Neuronal stem cell (in vitro differentiated cells): ENCODE measurements around the gene CD247.

Source experiments
- DNase-seq: peaks from one replicate; pipeline ENCODE4 v3.0.0-alpha.2; 2013; ENCODE audit warnings: low spot score
- H2AFZ ChIP-seq: one replicate; pipeline ENCODE4 v1.6.1; 2013; ENCODE audit warnings: mild to moderate bottlenecking, low read length, inconsistent platforms
- H2AK5ac ChIP-seq: 2 replicates; pipeline ENCODE4 v1.6.1; 2013; ENCODE audit warnings: low read depth, mild to moderate bottlenecking, inconsistent platforms, low read length, moderate library complexity, mixed read lengths
- H2BK120ac ChIP-seq: 2 replicates; pipeline ENCODE4 v1.6.1; 2013; ENCODE audit warnings: low read depth, mild to moderate bottlenecking, inconsistent platforms, low read length, moderate library complexity, mixed read lengths
- H2BK12ac ChIP-seq: one replicate; pipeline ENCODE4 v1.6.1; 2013; ENCODE audit warnings: low read length, inconsistent platforms
- H2BK15ac ChIP-seq: 2 replicates; pipeline ENCODE4 v1.6.1; 2013; ENCODE audit warnings: mild to moderate bottlenecking, low read length, inconsistent platforms, mixed read lengths
- H2BK5ac ChIP-seq: one replicate; pipeline ENCODE4 v1.6.1; 2013; ENCODE audit warnings: inconsistent platforms, mild to moderate bottlenecking, low read length, moderate library complexity
- H3K14ac ChIP-seq: one replicate; pipeline ENCODE4 v1.6.1; 2013; ENCODE audit warnings: low read length, inconsistent platforms
- H3K18ac ChIP-seq: 2 replicates; pipeline ENCODE4 v1.6.1; 2013; ENCODE audit warnings: low read length, inconsistent platforms
- H3K23ac ChIP-seq: 2 replicates; pipeline ENCODE4 v1.6.1; 2013; ENCODE audit warnings: low read depth, mild to moderate bottlenecking, mixed read lengths, low read length, inconsistent platforms; ENCODE audit not compliant: poor library complexity
- H3K27ac ChIP-seq: replicated peaks from 3 replicates; pipeline ENCODE4 v1.5.1; 2013; ENCODE audit warnings: low read length, inconsistent platforms
- H3K27me3 ChIP-seq, 3 experiments: 2 replicates each; pipeline ENCODE4 v1.6.1; 2013; ENCODE audit warnings: low read length in 3 of 3, mild to moderate bottlenecking in 2 of 3, inconsistent platforms in 1 of 3, low read depth in 1 of 3, mixed read lengths in 1 of 3, moderate library complexity in 1 of 3; ENCODE audit not compliant: control insufficient read depth in 3 of 3, insufficient read depth in 3 of 3
- H3K36me3 ChIP-seq, 2 donors: replicated peaks in 1 of 2; 2 replicates each; pipeline ENCODE4 v1.6.1; 2013; ENCODE audit warnings: low read length in 2 of 2; ENCODE audit not compliant: control insufficient read depth in 2 of 2, insufficient read depth in 2 of 2
- H3K4ac ChIP-seq: 2 replicates; pipeline ENCODE4 v1.6.1; 2013; ENCODE audit warnings: inconsistent platforms, mild to moderate bottlenecking, low read length, moderate library complexity
- H3K4me1 ChIP-seq, 2 donors: 1 replicate in 1 of 2; 2 replicates in 1 of 2; pipeline ENCODE4 v1.6.1; 2013; ENCODE audit warnings: low read length in 2 of 2, low read depth in 1 of 2; ENCODE audit not compliant: control insufficient read depth in 2 of 2, insufficient read depth in 1 of 2
- H3K4me2 ChIP-seq: one replicate; pipeline ENCODE4 v1.6.1; 2013; ENCODE audit warnings: mild to moderate bottlenecking, low read length, inconsistent platforms; ENCODE audit not compliant: insufficient read depth, poor library complexity, severe bottlenecking
- H3K4me3 ChIP-seq, 2 donors: 2 replicates each; pipeline ENCODE4 v1.5.1; 2013; ENCODE audit warnings: low read length in 2 of 2, mild to moderate bottlenecking in 2 of 2, inconsistent platforms in 1 of 2, moderate library complexity in 1 of 2
- H3K79me1 ChIP-seq: one replicate; pipeline ENCODE4 v1.6.1; 2013; ENCODE audit warnings: low read depth, mild to moderate bottlenecking, inconsistent platforms, low read length, moderate library complexity
- H3K9ac ChIP-seq: one replicate; pipeline ENCODE4 v1.6.1; 2013; ENCODE audit warnings: mild to moderate bottlenecking, low read depth, low read length, inconsistent platforms; ENCODE audit not compliant: poor library complexity
- H3K9me3 ChIP-seq, 2 donors: replicated peaks in 1 of 2; 2 replicates each; pipeline versions ENCODE3 to v1.6.1; 2013; ENCODE audit warnings: low read length in 2 of 2, mild to moderate bottlenecking in 2 of 2, inconsistent platforms in 1 of 2, low read depth in 1 of 2, mixed read lengths in 1 of 2, moderate library complexity in 1 of 2; ENCODE audit not compliant: control insufficient read depth in 2 of 2, insufficient read depth in 1 of 2
- H4K8ac ChIP-seq: one replicate; pipeline ENCODE4 v1.6.1; 2013; ENCODE audit warnings: low read depth, mild to moderate bottlenecking, inconsistent platforms, low read length, moderate library complexity
- H4K91ac ChIP-seq: one replicate; pipeline ENCODE4 v1.6.1; 2013; ENCODE audit warnings: low read length, low read depth, mild to moderate bottlenecking, inconsistent platforms; ENCODE audit not compliant: poor library complexity
- WGBS, 2 donors: extraction: QIAGEN DNeasy Blood & Tissue Kit; methylation state at CpG; one replicate each; pipeline ENCODE4 v1.1.7; 2013; ENCODE audit warnings: missing lambda C conversion rate in 2 of 2, mixed read lengths in 1 of 2; ENCODE audit not compliant: insufficient read length in 2 of 2, insufficient replicate concordance in 1 of 2; ENCODE audit errors: extremely low coverage in 2 of 2; 5-methylcytosine and 5-hydroxymethylcytosine counted together

CD247 gene

GRCh38 chr1:167545349-167545748 lies 27.0 kb upstream of the CD247 start:
- no peak for DNase-seq
- Histone ChIP-seq H3K14ac (no peak overlapping the region), H2AFZ (no peak overlapping the region), H4K91ac (no peak overlapping the region), H3K4me3 (no peak overlapping the region), H2BK15ac (no peak overlapping the region), H3K79me1 (no peaks in the 10 kb centered on the region), H3K27me3 (no peaks in the 10 kb centered on the region), H3K23ac (no peak overlapping the region), H2BK12ac (no peak overlapping the region), H2BK5ac (no peak overlapping the region), H3K4ac (no peak overlapping the region), H2AK5ac (no peak overlapping the region), H2BK120ac (no peak overlapping the region), H4K8ac (no peak overlapping the region), H3K27ac (no peak overlapping the region), H3K9ac (no peak overlapping the region), H3K36me3 (peaks cover 2 to 33% of the 10 kb centered on the region in 2 donors), H3K4me1 (no peaks in the 10 kb centered on the region), H3K18ac (no peak overlapping the region), H3K4me2 (no peak overlapping the region), H3K9me3 (no peaks in the 10 kb centered on the region)
- no CpG with 5 or more reads among the region's 4 CpGs for WGBS, 2 donors

GRCh38 chr1:167544447-167545093 lies 26.2 kb upstream of the CD247 start:
- Histone ChIP-seq H3K23ac (no peak overlapping the region), H3K79me1 (no peaks in the 10 kb centered on the region), H2BK15ac (no peak overlapping the region), H2BK12ac (no peak overlapping the region), H3K9me3 (no peaks in the 10 kb centered on the region), H4K91ac (no peak overlapping the region), H3K4me3 (no peak overlapping the region), H3K4me1 (peaks cover 0 to 1% of the 10 kb centered on the region in 2 donors), H2AFZ (no peak overlapping the region), H2AK5ac (no peak overlapping the region), H3K9ac (no peak overlapping the region), H4K8ac (no peak overlapping the region), H2BK5ac (no peak overlapping the region), H2BK120ac (no peak overlapping the region), H3K18ac (no peak overlapping the region), H3K14ac (no peak overlapping the region), H3K4ac (no peak overlapping the region), H3K27ac (no peak overlapping the region), H3K36me3 (peaks cover 2 to 33% of the 10 kb centered on the region in 2 donors), H3K4me2 (no peak overlapping the region), H3K27me3 (no peaks in the 10 kb centered on the region)
- no peak for DNase-seq
- no CpG with 5 or more reads among the region's 3 CpGs for WGBS, 2 donors

- Histone ChIP-seq H3K4me3 (no peak overlapping the region), H4K91ac (no peak overlapping the region), H3K9me3 (no peaks in the 10 kb centered on the region), H2AFZ (no peak overlapping the region), H3K23ac (no peak overlapping the region), H3K9ac (no peak overlapping the region), H3K27me3 (no peaks in the 10 kb centered on the region), H3K18ac (no peak overlapping the region), H3K4ac (no peak overlapping the region), H3K27ac (no peak overlapping the region), H3K4me2 (no peak overlapping the region), H3K79me1 (no peaks in the 10 kb centered on the region), H2BK15ac (no peak overlapping the region), H3K4me1 (peaks cover 0 to 1% of the 10 kb centered on the region in 2 donors), H3K36me3 (peaks cover 2 to 33% of the 10 kb centered on the region in 2 donors), H4K8ac (no peak overlapping the region), H2BK120ac (no peak overlapping the region), H3K14ac (no peak overlapping the region), H2BK5ac (no peak overlapping the region), H2AK5ac (no peak overlapping the region), H2BK12ac (no peak overlapping the region)
- WGBS, 2 donors: no CpG with 5 or more reads among the region's 13 CpGs
- no peak for DNase-seq
These were observed 25.1 kb upstream of the CD247 start for GRCh38 chr1:167543199-167543990.
